WTC11 (cell line): ENCODE measurements around the gene AFF2.

Experiments
- ATF6 ChIP-seq: sonication (generic); formaldehyde crosslinking; IDR thresholded peaks from 2 replicates; pipeline ENCODE4 v1.8.1; 2023; ENCODE audit warnings: mild to moderate bottlenecking, missing genetic modification reagents
- CTCF ChIP-seq: fragments of 200-600 bp; IDR thresholded peaks from 2 replicates; pipeline ENCODE4 v1.8.0; 2022; ENCODE audit warnings: antibody characterized with exemption
- E2F4 ChIP-seq: sonication (generic); formaldehyde crosslinking; IDR thresholded peaks from 2 replicates; pipeline ENCODE4 v1.8.1; 2022; ENCODE audit warnings: low read depth, mild to moderate bottlenecking, moderate library complexity, missing genetic modification reagents, borderline replicate concordance
- ESRRA ChIP-seq: sonication (generic); formaldehyde crosslinking; IDR thresholded peaks from 2 replicates; pipeline ENCODE4 v1.8.1; 2022; ENCODE audit warnings: mild to moderate bottlenecking, missing genetic modification reagents, borderline replicate concordance
- MAX ChIP-seq: sonication (generic); formaldehyde crosslinking; IDR thresholded peaks from 2 replicates; pipeline ENCODE4 v1.8.0; 2022; ENCODE audit warnings: mild to moderate bottlenecking, missing genetic modification reagents
- NFYB ChIP-seq: sonication (generic); formaldehyde crosslinking; conservative IDR thresholded peaks from 2 replicates; pipeline ENCODE4 v1.8.0; 2022; ENCODE audit warnings: low read depth, missing genetic modification reagents
- RELA ChIP-seq: sonication (generic); formaldehyde crosslinking; IDR thresholded peaks from 2 replicates; pipeline ENCODE4 v1.8.1; 2022; ENCODE audit warnings: missing genetic modification reagents, mild to moderate bottlenecking, borderline replicate concordance
- ZNF263 ChIP-seq: sonication (generic); formaldehyde crosslinking; IDR thresholded peaks from 2 replicates; pipeline ENCODE4 v1.8.1; 2022; ENCODE audit warnings: low read depth, mild to moderate bottlenecking, moderate library complexity, missing genetic modification reagents

GRCh38 chrX:148991502-148991901 is 491.1 kb downstream of the AFF2 start:
- TF ChIP-seq E2F4 (no peak), ATF6 (CRISPR knock-in tag) (no peak), CTCF (no peak), ZNF263 (CRISPR knock-in tag) (no peak), ESRRA (CRISPR knock-in tag) (no peak), RELA (CRISPR knock-in tag) (no peak), NFYB (CRISPR knock-in tag) (no peak), MAX (no peak)
